ENCODE data around the gene CAVIN2. TPM values are rescaled to one million over a fixed set of nuclear protein-coding genes. Genes with fewer than 3 reads are reported as not detected.

CAVIN2 gene, protein sequence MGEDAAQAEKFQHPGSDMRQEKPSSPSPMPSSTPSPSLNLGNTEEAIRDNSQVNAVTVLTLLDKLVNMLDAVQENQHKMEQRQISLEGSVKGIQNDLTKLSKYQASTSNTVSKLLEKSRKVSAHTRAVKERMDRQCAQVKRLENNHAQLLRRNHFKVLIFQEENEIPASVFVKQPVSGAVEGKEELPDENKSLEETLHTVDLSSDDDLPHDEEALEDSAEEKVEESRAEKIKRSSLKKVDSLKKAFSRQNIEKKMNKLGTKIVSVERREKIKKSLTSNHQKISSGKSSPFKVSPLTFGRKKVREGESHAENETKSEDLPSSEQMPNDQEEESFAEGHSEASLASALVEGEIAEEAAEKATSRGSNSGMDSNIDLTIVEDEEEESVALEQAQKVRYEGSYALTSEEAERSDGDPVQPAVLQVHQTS
- total RNA-seq (4.3 TPM), polyA plus RNA-seq (8.2 TPM)
- long read RNA-seq, donor 1, partial matches to known transcripts, result 0 of 2 reads
- long read RNA-seq, donor 1, other reads (novel, unspliced or antisense), result 0 of 2 reads
- long read RNA-seq, donor 2, partial matches to known transcripts, result 11 of 14 reads
- long read RNA-seq, donor 2, other reads (novel, unspliced or antisense), result 0 of 14 reads
- long read RNA-seq, donor 3, partial matches to known transcripts, result 0 of 2 reads
- long read RNA-seq, donor 3, other reads (novel, unspliced or antisense), result 0 of 2 reads
- long read RNA-seq, donor 4, result 0 reads
- long read RNA-seq, donor 5, transcript CAVIN2-201 (2 exons, 3,229 nt), result major isoform, 10 of 10 reads
- long read RNA-seq, donor 5, partial matches to known transcripts, result 0 of 10 reads
- long read RNA-seq, donor 5, other reads (novel, unspliced or antisense), result 0 of 10 reads
- long read RNA-seq, donor 6, partial matches to known transcripts, result 0 of 2 reads
- long read RNA-seq, donor 6, other reads (novel, unspliced or antisense), result 0 of 2 reads
- long read RNA-seq, donor 7, transcript CAVIN2-201 (2 exons, 3,229 nt), result major isoform, 5 of 5 reads
- long read RNA-seq, donor 7, partial matches to known transcripts, result 0 of 5 reads
- long read RNA-seq, donor 7, other reads (novel, unspliced or antisense), result 0 of 5 reads
- long read RNA-seq, donor 8, transcript CAVIN2-201 (2 exons, 3,229 nt), result major isoform, 6 of 6 reads
- long read RNA-seq, donor 8, partial matches to known transcripts, result 0 of 6 reads
- long read RNA-seq, donor 8, other reads (novel, unspliced or antisense), result 0 of 6 reads
- long read RNA-seq, donor 9, partial matches to known transcripts, result 0 of 3 reads
- long read RNA-seq, donor 9, other reads (novel, unspliced or antisense), result 0 of 3 reads
- long read RNA-seq, donor 10, partial matches to known transcripts, result 0 of 4 reads
- long read RNA-seq, donor 10, other reads (novel, unspliced or antisense), result 0 of 4 reads

DNA sequence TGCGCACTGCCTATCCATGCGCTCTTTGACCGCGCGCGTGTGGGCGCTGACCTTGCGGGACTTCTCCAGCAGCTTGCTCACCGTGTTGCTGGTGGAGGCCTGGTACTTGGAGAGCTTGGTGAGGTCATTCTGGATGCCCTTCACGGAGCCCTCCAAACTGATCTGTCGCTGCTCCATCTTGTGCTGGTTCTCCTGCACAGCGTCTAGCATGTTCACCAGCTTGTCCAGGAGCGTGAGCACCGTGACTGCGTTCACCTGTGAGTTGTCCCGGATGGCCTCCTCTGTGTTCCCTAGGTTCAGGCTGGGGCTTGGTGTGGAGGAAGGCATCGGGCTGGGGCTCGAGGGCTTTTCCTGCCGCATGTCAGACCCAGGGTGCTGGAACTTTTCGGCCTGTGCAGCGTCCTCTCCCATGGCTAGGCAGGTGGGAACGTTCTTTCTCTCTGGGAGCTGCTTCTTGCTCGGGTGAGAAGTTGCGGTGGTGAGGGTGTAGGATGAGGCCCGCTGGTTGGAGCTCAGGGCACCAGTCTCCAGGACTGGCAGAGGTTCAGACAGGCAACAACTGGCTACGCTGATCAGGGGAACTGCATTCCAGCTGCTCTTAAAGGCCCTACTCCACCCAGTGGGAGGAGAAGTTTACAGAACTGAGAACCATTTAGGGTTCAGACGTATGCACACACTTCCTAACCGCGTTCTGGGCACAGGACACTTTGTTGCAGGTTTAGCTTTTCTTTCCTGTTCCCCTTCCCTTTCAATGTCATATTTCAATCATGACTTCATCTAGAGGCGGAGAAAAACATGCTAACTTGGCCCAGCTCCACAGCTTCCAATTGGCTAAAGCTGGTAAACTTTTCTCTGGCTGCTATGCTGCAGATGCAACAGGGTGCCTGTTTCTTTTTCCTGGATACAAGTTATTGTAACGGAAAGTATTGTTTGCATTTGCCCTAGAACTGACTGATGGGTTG is at the start of gene CAVIN2:
Gene CAVIN2, minus strand, starts transcription at position 574 of the 962 bp plus-strand sequence. Its CDS starts 163 bp downstream, at position 411.
- no peak within 1 kb of the TSS for H3K4me3 ChIP-seq (ENCODE audit: low read length in 2 of 2)
- DNase-seq (ENCODE audit: low read depth in 6 of 9, low spot score in 9 of 9), result peak in 1 of 9 donors; percentile 16
- WGBS, result 15% methylated on average over 31 of the region's 31 CpGs
- no peaks in the 10 kb centered on the region for H3K27me3 ChIP-seq (ENCODE audit: control insufficient read depth in 2 of 2, insufficient read depth in 1 of 2, low read length in 1 of 2)
- no peaks in the 10 kb centered on the region for H3K36me3 ChIP-seq (ENCODE audit: control insufficient read depth in 2 of 2, insufficient read depth in 2 of 2, low read length in 1 of 2)
- H3K4me1 ChIP-seq (ENCODE audit: control insufficient read depth in 2 of 2, insufficient read depth in 2 of 2, low read length in 2 of 2), result no peaks in the 10 kb centered on the region
- H3K27ac ChIP-seq (ENCODE audit: low read depth in 1 of 2, low read length in 1 of 2), result no peak within 1 kb of the TSS
- no peaks in the 10 kb centered on the region for H3K9me3 ChIP-seq (ENCODE audit: control insufficient read depth in 2 of 2, insufficient read depth in 1 of 2, low read length in 1 of 2)

DNA sequence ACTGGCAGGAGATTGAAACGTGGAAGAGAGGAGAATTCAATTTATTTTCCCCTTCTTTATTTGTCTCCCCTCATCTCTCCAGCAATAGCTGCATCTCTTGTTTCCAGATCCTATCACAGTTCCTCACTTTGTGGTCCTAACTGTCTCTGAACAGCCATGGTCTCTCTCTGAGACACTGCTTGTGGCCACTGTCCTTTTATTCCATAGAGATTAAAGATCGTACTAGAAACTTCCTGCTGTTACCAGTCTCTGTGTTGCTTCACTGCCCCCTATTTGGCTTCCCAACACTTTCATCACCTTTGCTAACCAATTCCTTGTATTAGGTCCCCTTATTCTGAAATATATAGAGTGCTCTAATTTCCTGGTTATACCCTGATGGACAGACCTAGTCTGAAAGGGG is 48.9 kb upstream of the CAVIN2 start:
- no peaks in the 10 kb centered on the region for H3K36me3 ChIP-seq (ENCODE audit: control insufficient read depth in 2 of 2, insufficient read depth in 2 of 2, low read length in 1 of 2)
- no peaks in the 10 kb centered on the region for H3K27me3 ChIP-seq (ENCODE audit: control insufficient read depth in 2 of 2, insufficient read depth in 1 of 2, low read length in 1 of 2)
- no peaks in the 10 kb centered on the region for H3K4me1 ChIP-seq (ENCODE audit: control insufficient read depth in 2 of 2, insufficient read depth in 2 of 2, low read length in 2 of 2)
- H3K9me3 ChIP-seq (ENCODE audit: control insufficient read depth in 2 of 2, insufficient read depth in 1 of 2, low read length in 1 of 2), result no peaks in the 10 kb centered on the region
- no peak overlapping the region for H3K27ac ChIP-seq (ENCODE audit: low read depth in 1 of 2, low read length in 1 of 2)
- DNase-seq (ENCODE audit: low read depth in 6 of 9, low spot score in 9 of 9), result no peak
- WGBS, result 94% methylated on average over 2 of the region's 2 CpGs
- no peak overlapping the region for H3K4me3 ChIP-seq (ENCODE audit: low read length in 2 of 2)

DNA sequence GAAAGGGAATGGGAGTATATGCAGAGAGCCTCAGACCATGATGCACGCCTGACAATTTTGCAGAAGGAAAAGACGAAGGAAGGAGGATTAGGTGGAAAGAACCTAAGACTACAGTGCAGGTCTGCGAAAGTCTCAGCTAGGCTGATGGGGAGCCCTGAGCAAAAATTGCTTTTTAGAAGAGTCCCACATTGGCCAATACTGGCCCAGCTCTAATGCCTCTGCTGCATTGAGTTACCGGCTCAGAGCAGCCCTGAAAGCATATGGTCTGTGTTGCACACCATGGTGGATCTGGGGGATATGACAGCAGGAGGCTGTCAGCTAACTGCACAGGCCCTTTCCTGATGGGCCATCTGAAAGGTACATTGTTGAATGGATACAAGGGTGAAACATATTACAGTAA is 48.3 kb upstream of the CAVIN2 start:
- Histone ChIP-seq H3K27me3 (ENCODE audit: control insufficient read depth in 2 of 2, insufficient read depth in 1 of 2, low read length in 1 of 2) (no peaks in the 10 kb centered on the region), H3K27ac (ENCODE audit: low read depth in 1 of 2, low read length in 1 of 2) (no peak overlapping the region), H3K9me3 (ENCODE audit: control insufficient read depth in 2 of 2, insufficient read depth in 1 of 2, low read length in 1 of 2) (no peaks in the 10 kb centered on the region), H3K4me1 (ENCODE audit: control insufficient read depth in 2 of 2, insufficient read depth in 2 of 2, low read length in 2 of 2) (no peaks in the 10 kb centered on the region), H3K36me3 (ENCODE audit: control insufficient read depth in 2 of 2, insufficient read depth in 2 of 2, low read length in 1 of 2) (no peaks in the 10 kb centered on the region), H3K4me3 (ENCODE audit: low read length in 2 of 2) (no peak overlapping the region)
- no peak for DNase-seq (ENCODE audit: low read depth in 6 of 9, low spot score in 9 of 9)
- WGBS, result 98% methylated on average over 4 of the region's 4 CpGs

DNA sequence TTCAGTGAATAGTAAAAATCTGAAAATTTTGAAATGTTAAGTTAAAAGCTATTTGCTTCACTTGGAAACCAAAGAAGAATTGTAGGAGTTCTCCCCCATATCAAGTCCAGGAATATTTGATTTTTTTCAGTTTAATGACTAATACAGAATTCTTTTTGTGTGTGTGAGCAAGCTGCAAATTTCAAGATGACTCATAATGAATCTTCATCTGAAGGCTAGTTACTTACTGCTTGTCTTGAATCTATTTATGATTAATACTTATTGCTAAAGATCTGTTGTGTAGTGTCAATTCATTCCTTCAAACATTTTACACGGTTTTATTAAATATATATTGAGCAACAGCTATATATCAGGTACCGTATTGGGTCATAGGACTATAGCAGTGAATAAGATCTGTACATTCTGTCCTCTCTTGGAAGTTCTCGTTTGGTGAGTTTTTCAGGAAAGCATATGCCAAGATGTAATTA is 47.8 kb upstream of the CAVIN2 start:
- Histone ChIP-seq H3K36me3 (ENCODE audit: control insufficient read depth in 2 of 2, insufficient read depth in 2 of 2, low read length in 1 of 2) (no peaks in the 10 kb centered on the region), H3K27ac (ENCODE audit: low read depth in 1 of 2, low read length in 1 of 2) (no peak overlapping the region), H3K9me3 (ENCODE audit: control insufficient read depth in 2 of 2, insufficient read depth in 1 of 2, low read length in 1 of 2) (no peaks in the 10 kb centered on the region), H3K4me1 (ENCODE audit: control insufficient read depth in 2 of 2, insufficient read depth in 2 of 2, low read length in 2 of 2) (no peaks in the 10 kb centered on the region), H3K4me3 (ENCODE audit: low read length in 2 of 2) (no peak overlapping the region), H3K27me3 (ENCODE audit: control insufficient read depth in 2 of 2, insufficient read depth in 1 of 2, low read length in 1 of 2) (no peaks in the 10 kb centered on the region)
- WGBS, result 63% methylated on average over 3 of the region's 3 CpGs
- no peak for DNase-seq (ENCODE audit: low read depth in 6 of 9, low spot score in 9 of 9)

DNA sequence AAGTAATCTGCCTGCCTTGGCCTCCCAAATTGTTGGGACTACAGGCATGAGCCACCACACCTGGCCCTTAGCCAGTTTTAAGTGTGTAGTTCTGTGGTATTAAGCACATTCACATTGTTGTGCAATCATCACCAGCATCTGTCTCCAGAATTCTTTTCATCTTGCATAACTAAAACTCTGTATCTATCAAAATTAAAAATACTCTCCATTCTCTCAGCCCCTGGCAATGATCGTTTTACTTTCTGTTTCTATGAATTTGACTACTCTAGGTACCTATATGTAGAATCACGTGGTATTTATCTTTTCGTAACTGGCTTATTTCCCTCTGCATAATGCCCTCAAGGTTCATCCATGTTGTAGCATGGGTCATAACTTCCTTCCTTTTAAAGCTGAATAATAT is 45.5 kb upstream of the CAVIN2 start:
- no peaks in the 10 kb centered on the region for H3K27me3 ChIP-seq (ENCODE audit: control insufficient read depth in 2 of 2, insufficient read depth in 1 of 2, low read length in 1 of 2)
- no peaks in the 10 kb centered on the region for H3K9me3 ChIP-seq (ENCODE audit: control insufficient read depth in 2 of 2, insufficient read depth in 1 of 2, low read length in 1 of 2)
- H3K4me3 ChIP-seq (ENCODE audit: low read length in 2 of 2), result no peak overlapping the region
- no peaks in the 10 kb centered on the region for H3K4me1 ChIP-seq (ENCODE audit: control insufficient read depth in 2 of 2, insufficient read depth in 2 of 2, low read length in 2 of 2)
- 91% methylated on average over 3 of the region's 3 CpGs for WGBS
- no peak overlapping the region for H3K27ac ChIP-seq (ENCODE audit: low read depth in 1 of 2, low read length in 1 of 2)
- DNase-seq (ENCODE audit: low read depth in 6 of 9, low spot score in 9 of 9), result no peak
- no peaks in the 10 kb centered on the region for H3K36me3 ChIP-seq (ENCODE audit: control insufficient read depth in 2 of 2, insufficient read depth in 2 of 2, low read length in 1 of 2)

DNA sequence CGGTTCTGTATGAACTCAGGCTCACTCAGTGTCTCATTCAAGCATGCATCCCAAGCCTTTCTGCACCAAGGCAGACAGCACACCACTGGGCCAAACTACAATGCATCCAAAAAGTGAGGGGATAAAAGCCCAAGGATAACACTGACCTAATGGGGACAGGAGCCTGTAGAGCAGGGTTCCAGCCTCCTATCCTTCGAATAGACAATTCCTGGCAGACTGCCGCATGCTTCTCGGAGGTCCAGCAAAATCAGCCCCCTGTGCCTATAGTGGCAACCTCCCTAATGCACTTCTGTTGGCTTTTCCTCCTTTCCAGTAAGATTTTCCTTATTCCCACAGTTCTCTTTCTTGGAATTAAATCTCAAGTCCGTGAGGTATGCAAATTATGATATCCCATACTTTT is 44.8 kb upstream of the CAVIN2 start:
- no peak overlapping the region for H3K4me3 ChIP-seq (ENCODE audit: low read length in 2 of 2)
- no peaks in the 10 kb centered on the region for H3K9me3 ChIP-seq (ENCODE audit: control insufficient read depth in 2 of 2, insufficient read depth in 1 of 2, low read length in 1 of 2)
- H3K4me1 ChIP-seq (ENCODE audit: control insufficient read depth in 2 of 2, insufficient read depth in 2 of 2, low read length in 2 of 2), result no peaks in the 10 kb centered on the region
- H3K27ac ChIP-seq (ENCODE audit: low read depth in 1 of 2, low read length in 1 of 2), result no peak overlapping the region
- 94% methylated on average over 5 of the region's 5 CpGs for WGBS
- DNase-seq (ENCODE audit: low read depth in 6 of 9, low spot score in 9 of 9), result no peak
- H3K27me3 ChIP-seq (ENCODE audit: control insufficient read depth in 2 of 2, insufficient read depth in 1 of 2, low read length in 1 of 2), result no peaks in the 10 kb centered on the region
- no peaks in the 10 kb centered on the region for H3K36me3 ChIP-seq (ENCODE audit: control insufficient read depth in 2 of 2, insufficient read depth in 2 of 2, low read length in 1 of 2)

DNA sequence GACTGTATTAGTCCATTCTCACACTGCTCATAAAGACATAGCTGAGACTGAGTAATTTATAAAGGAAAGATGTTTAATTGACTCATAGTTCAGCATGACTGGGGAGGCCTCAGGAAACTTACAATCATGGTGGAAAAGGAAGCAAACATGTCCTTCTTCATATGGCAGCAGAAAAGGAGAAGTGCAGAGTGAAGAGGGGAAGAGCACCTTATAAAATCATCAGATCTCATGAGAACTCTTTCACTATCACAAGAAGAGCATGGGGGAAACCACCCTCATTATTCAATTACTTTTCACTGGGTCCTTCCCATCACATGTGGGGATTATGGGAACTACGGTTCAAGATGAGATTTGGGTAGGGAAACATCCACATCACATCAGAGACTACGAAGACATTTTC is 43.0 kb upstream of the CAVIN2 start:
- no peaks in the 10 kb centered on the region for H3K36me3 ChIP-seq (ENCODE audit: control insufficient read depth in 2 of 2, insufficient read depth in 2 of 2, low read length in 1 of 2)
- no peak overlapping the region for H3K27ac ChIP-seq (ENCODE audit: low read depth in 1 of 2, low read length in 1 of 2)
- 94% methylated on average over 2 of the region's 2 CpGs for WGBS
- H3K4me3 ChIP-seq (ENCODE audit: low read length in 2 of 2), result no peak overlapping the region
- H3K27me3 ChIP-seq (ENCODE audit: control insufficient read depth in 2 of 2, insufficient read depth in 1 of 2, low read length in 1 of 2), result no peaks in the 10 kb centered on the region
- no peaks in the 10 kb centered on the region for H3K9me3 ChIP-seq (ENCODE audit: control insufficient read depth in 2 of 2, insufficient read depth in 1 of 2, low read length in 1 of 2)
- no peak for DNase-seq (ENCODE audit: low read depth in 6 of 9, low spot score in 9 of 9)
- H3K4me1 ChIP-seq (ENCODE audit: control insufficient read depth in 2 of 2, insufficient read depth in 2 of 2, low read length in 2 of 2), result no peaks in the 10 kb centered on the region

All from thymus (tissue), 14 donors.